PFSK-1 (cell line): ENCODE measurements around the gene TCOF1.

Experiments
- FOXP2 ChIP-seq: optimal IDR thresholded peaks from 2 replicates; pipeline ENCODE3; 2011; ENCODE audit warnings: borderline replicate concordance, control low read depth, inconsistent platforms; ENCODE audit not compliant: insufficient read depth; ENCODE audit errors: extremely low read length, extremely low read depth
- POLR2AphosphoS5 ChIP-seq: IDR thresholded peaks from 2 replicates; pipeline ENCODE4 v1.6.1; 2012; ENCODE audit warnings: low read depth, mild to moderate bottlenecking, control low read depth, low read length, moderate library complexity
- SIN3A ChIP-seq: IDR thresholded peaks from 2 replicates; pipeline ENCODE4 v1.6.1; 2012; ENCODE audit warnings: mild to moderate bottlenecking, low read length, moderate library complexity, borderline replicate concordance; ENCODE audit not compliant: insufficient read depth
- TAF1 ChIP-seq: IDR thresholded peaks from 2 replicates; pipeline ENCODE4 v1.6.1; 2012; ENCODE audit warnings: low read length, control low read depth, borderline replicate concordance; ENCODE audit not compliant: insufficient read depth
- TF ChIP-seq, protein P1 (sequence below), 2 experiments: IDR thresholded peaks; 2 replicates each; pipeline versions ENCODE4 v1.6.1 to v1.8.0; 2011 to 2012; ENCODE audit warnings: low read depth in 2 of 2, low read length in 2 of 2, control low read depth in 1 of 2, inconsistent platforms in 1 of 2, mild to moderate bottlenecking in 1 of 2, moderate library complexity in 1 of 2; ENCODE audit not compliant: insufficient read depth in 1 of 2

The TCOF1 gene

DNA sequence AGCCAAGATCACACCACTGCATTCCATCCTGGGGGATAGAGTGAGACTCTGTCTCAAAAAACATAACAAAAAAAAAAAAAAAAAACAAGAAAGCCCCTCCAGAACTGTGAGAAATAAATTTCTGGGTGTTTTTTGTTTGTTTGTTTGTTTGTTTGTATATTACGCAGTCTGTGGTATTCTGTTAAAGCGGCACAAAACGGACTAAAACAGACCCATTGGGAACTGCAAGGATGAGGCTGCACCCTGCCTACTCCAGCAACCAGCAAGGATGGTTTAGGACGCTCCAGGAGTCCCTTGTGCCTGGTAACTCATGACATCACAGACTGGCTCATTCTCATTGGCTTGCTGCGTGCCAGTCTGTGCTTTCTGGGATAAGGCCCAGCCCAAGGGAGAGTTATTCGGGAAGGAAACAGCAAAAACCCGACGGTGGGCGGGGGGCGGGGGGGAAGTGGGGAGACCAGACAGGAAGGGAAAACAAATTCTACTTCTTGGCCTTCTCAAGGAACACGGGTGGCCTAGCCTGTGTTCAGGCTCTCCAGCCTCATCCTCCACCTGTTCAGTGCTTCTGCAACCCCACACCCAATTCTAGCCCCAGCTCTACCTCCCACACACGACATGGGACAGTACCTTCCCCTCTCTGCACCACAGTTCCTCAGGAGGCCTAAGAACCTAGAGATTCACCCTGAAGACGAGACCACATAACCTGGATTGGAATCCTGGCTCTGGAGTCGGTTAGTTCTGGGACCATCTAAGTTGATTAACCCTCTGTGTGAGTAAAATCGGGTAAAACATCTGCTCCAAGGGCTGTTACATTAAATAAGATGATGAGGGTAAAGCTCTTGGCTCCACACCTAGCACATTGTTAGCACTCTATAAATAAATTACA lies 52.4 kb downstream of the TCOF1 start:
- TF ChIP-seq FOXP2 (no peak), TAF1 (no peak), SIN3A (no peak)
- TF ChIP-seq, protein P1, sequence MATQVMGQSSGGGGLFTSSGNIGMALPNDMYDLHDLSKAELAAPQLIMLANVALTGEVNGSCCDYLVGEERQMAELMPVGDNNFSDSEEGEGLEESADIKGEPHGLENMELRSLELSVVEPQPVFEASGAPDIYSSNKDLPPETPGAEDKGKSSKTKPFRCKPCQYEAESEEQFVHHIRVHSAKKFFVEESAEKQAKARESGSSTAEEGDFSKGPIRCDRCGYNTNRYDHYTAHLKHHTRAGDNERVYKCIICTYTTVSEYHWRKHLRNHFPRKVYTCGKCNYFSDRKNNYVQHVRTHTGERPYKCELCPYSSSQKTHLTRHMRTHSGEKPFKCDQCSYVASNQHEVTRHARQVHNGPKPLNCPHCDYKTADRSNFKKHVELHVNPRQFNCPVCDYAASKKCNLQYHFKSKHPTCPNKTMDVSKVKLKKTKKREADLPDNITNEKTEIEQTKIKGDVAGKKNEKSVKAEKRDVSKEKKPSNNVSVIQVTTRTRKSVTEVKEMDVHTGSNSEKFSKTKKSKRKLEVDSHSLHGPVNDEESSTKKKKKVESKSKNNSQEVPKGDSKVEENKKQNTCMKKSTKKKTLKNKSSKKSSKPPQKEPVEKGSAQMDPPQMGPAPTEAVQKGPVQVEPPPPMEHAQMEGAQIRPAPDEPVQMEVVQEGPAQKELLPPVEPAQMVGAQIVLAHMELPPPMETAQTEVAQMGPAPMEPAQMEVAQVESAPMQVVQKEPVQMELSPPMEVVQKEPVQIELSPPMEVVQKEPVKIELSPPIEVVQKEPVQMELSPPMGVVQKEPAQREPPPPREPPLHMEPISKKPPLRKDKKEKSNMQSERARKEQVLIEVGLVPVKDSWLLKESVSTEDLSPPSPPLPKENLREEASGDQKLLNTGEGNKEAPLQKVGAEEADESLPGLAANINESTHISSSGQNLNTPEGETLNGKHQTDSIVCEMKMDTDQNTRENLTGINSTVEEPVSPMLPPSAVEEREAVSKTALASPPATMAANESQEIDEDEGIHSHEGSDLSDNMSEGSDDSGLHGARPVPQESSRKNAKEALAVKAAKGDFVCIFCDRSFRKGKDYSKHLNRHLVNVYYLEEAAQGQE (IDR thresholded peaks at IDR 0.05; ENCODE audit: insufficient read depth in 1 of 2, low read depth in 2 of 2, low read length in 2 of 2), result no peak

DNA sequence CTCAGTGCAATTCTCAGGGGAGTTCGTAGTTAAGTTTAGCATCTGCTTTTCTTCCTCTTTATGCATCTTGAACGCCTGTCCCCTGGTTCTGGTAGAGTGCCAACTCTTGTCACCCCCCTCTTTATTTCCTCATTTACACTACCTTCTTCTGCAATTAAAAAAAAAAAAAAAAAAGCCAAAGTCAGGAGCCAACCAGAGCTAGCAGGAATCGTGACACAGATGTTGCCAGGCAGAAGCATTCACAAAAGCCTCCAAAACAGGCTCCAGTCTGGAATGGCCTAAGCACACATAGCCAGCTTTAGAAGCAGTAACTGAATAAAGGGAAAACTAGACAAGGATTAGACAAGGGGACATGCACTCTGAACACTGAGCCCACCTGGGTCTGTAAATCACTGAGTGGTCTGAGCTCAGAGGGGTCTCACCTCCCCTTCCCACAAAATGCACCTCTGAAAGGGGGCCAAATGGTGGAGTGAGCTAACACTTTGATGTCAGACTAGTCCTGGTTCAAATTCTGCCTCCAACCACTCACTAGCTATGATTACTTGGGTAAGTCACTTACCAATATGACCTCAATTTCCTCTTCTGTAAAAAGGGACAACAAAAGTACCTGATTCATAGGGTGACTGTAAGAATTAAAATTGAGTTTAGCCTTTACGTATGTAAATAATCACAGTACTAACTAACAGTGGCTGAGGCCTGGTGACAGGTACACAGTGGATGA lies 53.2 kb downstream of the TCOF1 start:
- TF ChIP-seq TAF1, result no peak
- no peak for TF ChIP-seq SIN3A
- no peak for TF ChIP-seq FOXP2
- TF ChIP-seq, protein P1 (IDR thresholded peaks at IDR 0.05; ENCODE audit: insufficient read depth in 1 of 2, low read depth in 2 of 2, low read length in 2 of 2), result no peak
- no peak for TF ChIP-seq POLR2AphosphoS5

DNA sequence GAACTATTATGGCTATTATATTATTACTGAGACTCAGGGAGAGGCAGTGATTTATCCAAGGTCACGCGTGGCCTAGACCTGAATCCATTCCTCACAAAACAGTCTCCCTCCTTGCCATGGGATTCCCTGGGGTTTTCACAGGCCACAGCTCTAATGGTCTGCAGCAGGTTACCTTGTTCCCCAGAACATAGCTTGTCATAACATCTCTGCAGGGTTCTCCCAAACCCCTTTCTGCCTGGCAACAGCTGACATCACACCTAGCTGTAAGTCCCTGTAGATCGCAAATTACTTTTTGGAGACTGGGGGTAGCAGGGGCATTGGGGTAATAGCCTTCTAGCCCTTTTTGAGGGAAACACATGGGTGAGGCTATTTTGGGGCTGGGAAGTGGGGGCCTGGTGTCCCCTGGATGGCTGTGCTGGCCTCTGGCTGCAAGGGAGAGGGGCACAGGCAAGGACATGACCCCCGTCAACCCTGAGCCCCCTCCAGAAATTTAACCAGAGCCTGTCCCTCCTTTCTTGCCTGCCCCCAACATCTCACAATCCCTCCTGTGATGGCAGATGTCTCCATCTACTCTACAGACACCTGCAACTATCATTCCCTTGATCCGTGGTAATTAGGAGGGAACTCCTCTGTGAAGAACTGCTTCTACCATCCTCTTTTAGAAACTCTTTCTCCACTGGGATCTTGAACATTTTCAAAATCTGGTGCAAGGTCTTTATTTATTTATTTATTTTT lies 53.9 kb downstream of the TCOF1 start:
- TF ChIP-seq, protein P1 (IDR thresholded peaks at IDR 0.05; ENCODE audit: insufficient read depth in 1 of 2, low read depth in 2 of 2, low read length in 2 of 2), result no peak
- no peak for TF ChIP-seq TAF1
- TF ChIP-seq SIN3A, result no peak
- TF ChIP-seq FOXP2, result no peak
- no peak for TF ChIP-seq POLR2AphosphoS5

DNA sequence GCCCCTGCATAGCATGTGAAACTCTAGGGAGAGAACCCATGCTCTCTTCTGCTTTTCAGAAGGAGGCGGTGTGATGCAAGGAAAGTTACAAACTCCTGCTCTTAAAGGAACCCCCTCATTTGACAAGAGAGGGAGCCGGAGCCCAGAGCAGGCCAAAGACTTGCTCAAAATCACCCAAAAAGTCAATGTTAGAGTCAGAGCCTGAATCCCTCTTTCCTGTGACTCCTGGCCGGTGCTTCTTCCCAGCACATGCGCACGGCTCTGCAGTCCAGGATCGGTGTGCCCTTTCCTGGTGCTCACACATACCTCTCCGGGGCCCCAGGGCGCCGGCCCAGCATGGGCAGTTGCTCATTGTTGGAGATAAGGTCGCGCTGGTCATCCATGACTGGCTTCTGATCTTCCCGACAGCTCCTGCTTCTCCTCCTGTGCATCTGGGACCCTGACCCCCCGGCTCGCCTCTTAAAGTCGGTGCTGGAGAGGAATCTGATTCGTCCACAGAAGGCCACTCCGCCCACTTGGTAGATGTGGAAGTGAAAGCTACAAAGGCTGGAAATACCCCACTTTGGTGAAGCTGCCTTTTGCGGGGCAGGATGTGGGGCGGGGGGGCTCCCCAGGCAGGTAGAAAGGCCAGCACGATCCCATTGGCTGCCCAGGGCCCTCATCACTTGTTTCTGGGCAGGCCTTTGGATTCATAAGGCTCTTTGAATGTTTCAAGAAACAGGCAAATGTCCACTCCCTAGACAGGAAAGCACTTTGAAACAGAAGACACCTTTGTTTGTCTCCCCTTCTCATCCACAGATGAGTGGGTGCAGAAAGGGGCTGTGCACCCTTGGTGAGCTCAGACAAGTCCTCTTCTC lies 55.0 kb downstream of the TCOF1 start, which contains the start of gene CD74:
TSS of gene CD74 (minus strand) at position 592 of the 857 bp plus-strand sequence. CDS start at position 431, 161 bp downstream.
- TF ChIP-seq TAF1, result no peak
- TF ChIP-seq POLR2AphosphoS5, result no peak
- no peak for TF ChIP-seq SIN3A
- TF ChIP-seq, protein P1 (IDR thresholded peaks at IDR 0.05; ENCODE audit: insufficient read depth in 1 of 2, low read depth in 2 of 2, low read length in 2 of 2), result no peak
- TF ChIP-seq FOXP2, result no peak
